Ramos (cell line): ENCODE data around the gene NEO1.

ENCODE experiments used
- in situ Hi-C: fragments of 300-500 bp; cut with MboI; formaldehyde crosslinking; loops from one replicate; pipeline ENCODE4 v1.14.3; 2022; ENCODE audit warnings: low sequenced_read_pairs; ENCODE audit not compliant: unreplicated experiment

NEO1 gene

DNA sequence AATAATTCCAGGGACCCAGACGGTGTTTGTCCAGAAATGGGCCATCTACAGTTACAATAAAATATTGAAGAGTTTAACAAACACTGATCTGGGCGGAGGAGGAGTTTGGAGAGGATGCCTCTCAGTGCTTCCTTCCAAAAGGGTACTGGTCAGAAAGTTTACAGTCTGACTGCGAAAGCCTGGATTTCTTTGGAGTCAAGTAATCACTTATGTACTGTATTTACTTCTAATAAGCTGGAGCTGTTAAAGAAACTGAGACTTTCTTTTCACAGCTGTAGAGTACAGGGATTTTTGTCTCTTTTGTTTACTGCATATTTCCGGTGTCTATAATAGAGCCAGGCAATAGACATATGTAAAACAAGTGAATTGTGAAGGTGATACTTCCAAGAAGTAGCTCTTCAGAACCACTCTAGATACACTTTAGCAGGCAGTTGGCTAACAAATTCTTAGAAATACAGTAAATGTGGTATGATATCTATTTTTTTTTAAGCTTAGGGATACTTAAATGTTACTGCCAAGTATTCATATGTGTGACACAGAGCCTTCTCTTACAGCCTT, 22.1 kb upstream of the NEO1 start:
- in situ Hi-C loops, result no loop called here

- in situ Hi-C loops, result no loop called here
Observed at GRCh38 chr15:73031648-73032047, 20.6 kb upstream of the NEO1 start.

DNA sequence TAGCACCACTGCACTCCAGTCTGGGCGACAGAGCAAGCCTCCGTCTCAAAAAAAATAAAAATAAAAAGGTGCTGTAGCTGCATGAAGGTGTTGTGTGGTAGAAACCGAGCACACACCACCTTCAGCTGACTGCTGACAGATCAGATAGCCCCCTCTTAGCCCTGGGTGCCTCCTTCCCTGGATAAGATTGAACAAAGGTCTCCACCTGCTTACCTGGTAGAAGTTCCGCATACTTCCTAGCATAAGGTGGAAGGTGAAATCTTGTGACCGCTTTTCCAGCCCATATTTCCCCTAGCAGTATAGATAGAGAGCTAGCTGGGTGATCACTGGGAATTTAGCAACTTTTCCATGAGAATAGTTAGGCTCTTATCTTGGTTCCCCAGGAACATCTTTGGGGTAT, 18.7 kb upstream of the NEO1 start:
- in situ Hi-C loops, result no loop called here

GRCh38 chr15:73034221-73034620, 18.0 kb upstream of the NEO1 start:
- in situ Hi-C loops, result no loop called here

- in situ Hi-C loops, result no loop called here
Observed at GRCh38 chr15:73035221-73035620, 17.0 kb upstream of the NEO1 start.

- in situ Hi-C loops, result no loop called here
Observed at GRCh38 chr15:73038220-73038619, 14.0 kb upstream of the NEO1 start.

DNA sequence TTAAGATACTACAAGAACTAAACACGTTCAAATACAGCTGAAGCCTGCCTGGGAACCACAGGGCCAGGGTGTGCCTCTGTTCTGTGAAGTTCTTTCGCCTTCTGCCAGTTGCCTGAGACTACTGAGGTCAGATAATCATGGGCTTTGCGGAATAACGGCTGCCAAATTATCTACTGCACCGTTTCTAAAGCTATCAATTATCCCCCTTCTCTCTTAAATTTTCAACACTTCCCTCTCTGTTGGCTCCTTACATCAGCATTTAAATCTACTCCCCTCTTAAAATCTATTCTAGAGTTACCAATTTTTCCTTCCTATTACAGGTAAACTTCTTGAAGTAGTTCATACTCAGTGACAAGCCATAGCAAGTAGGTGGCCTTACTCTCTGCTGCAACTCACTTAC, 6.2 kb upstream of the NEO1 start:
- in situ Hi-C loops, result no loop called here

DNA sequence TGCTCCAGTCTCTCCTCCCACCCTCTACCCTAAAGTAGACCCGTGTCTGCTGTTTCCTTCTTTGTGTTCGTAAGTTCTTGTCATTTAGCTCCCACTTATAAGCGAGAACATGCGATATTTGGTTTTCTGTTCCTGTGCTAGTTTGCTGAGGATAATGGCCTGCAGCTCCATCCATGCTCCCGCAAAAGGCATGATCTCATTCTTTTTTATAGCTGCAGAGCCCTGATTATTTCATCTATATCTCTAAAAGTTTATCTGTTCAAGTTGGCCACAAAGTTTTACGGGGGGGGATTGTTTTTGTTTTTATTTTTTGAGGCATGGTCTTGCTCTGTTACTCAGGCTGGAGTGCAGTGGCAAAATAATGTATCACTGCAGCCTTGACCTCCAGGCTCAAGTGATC, 4.4 kb upstream of the NEO1 start:
- in situ Hi-C loops, result no loop called here

- in situ Hi-C loops, result no loop called here
Observed at GRCh38 chr15:73048624-73049295, 3.5 kb upstream of the NEO1 start.

DNA sequence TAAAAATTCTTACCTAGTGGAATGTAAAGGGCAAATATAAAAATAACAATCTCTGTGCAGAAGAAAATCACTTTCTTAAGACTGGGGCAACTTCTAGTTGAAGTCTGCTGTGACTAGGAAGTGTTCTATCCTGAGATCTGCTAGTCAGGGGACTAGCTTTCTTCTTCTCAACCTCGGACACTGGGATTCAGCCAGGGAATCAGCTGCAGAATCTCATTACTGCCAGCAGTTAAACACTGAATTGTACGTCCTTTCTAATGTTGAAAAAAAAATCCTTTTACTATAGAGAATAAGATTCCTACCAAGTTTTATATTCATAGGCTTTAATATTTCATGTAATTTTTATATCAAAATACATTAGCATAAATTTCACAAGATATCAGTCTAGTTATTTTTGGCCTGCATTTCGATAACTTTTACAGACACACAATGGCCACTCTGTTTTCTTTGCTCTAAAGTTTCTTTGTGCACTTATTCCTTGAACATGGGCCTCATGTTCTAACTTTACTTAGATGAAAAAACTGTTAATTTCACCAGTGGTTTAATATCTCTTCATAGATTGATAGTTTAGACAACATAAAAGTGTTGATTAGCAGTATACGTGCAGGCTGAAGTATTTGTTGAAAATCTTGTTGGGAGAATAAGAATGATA, 2.6 kb upstream of the NEO1 start:
- in situ Hi-C loops, result no loop called here

- in situ Hi-C loops, result no loop called here
Observed at GRCh38 chr15:73050561-73051295, 1.5 kb upstream of the NEO1 start.

GRCh38 chr15:73051391-73051806, 864 bp upstream of the NEO1 start:
- in situ Hi-C loops, result no loop called here

DNA sequence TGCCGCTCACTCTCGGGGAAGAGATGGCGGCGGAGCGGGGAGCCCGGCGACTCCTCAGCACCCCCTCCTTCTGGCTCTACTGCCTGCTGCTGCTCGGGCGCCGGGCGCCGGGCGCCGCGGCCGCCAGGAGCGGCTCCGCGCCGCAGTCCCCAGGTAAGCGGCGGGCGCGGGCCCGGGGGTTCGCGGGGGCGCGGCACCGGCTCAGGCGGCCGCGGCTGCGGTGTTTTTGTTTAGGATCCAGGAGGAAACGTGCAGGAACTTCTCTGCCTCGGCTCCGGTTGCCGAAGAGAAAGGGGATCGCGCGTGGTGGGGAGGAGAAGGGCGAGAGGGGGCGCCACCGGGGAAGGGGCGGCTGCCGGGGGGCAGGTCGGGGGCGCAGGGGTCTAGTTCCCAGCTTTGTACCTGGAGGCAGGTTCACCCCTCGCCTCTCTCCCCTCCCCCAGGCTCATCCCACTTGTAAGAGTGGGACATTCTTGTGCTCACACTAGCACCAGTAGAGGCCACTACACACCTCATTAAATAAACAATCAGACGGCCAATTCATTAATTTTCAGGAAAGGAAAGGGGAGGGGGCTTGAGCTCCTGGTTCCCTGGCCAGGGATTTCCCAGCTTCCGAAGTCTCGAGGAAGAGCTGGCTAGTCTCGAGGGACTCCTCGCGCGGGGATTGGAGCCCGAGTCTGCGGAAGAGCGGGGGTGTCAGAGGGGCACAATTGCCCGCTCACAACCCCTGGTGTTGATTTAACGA, 562 bp downstream of the NEO1 start:
- in situ Hi-C loops, result no loop called here

DNA sequence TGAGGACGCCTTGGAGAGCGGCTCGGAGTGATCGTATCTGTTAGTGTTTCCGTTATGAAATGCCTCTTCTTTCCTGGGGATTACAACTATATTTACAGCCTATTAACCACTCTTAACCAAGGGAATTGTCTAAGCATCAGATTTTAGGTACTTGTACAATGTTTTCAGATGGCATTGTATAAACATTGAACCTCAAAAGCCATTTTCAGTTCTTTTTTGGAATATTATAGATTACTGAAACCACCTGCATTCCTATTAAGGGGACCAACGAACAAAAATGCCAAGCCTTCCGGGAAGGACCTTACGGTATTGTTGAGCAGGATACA, 1.1 kb downstream of the NEO1 start:
- in situ Hi-C loops, result no loop called here

DNA sequence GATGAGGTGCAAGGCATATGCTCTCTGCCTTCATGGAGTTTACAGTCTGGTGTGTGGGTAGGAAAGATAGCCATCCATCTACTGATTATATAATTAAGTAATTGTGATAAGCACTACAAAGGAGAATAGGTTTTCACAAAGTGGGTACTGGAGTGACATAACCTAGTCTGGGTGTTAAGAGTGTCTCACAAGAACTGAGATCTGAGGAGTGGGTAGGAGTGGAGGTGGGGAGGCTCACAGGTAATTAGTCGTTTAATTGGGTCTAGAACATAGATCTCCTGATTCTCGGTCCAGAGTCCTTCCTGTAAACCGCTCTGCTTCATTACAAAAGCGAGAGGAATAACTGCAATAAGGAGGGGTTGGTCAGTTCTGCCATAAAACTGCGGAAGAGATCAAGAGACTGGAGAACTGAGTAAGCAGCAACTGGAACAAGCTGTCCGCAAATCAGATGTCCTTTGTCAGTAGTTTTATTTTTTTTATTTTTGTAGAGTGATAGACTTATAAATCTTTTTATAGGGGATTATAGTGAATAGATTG, 2.2 kb downstream of the NEO1 start:
- in situ Hi-C loops, result no loop called here

- in situ Hi-C loops, result no loop called here
Observed at GRCh38 chr15:73056460-73056859, 4.2 kb downstream of the NEO1 start.

DNA sequence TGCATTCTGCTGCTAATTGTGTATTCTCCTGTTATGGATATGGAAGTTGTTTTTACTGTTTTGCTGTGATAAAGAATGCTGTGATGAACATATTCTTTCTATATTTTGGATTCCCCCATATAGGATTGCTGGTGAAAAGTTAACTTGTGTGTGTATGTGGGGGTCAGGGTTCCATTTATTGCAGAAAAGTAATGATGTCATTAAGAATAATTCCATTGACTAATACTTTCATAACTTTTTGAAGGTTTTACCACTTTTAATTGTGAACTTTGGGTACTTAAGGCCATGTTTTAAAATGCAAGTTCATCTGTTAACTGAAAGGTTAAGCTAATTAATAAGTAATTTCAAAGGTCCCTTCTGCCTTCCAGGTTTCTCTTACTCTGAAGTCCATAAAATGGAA, 6.2 kb downstream of the NEO1 start:
- in situ Hi-C loops, result no loop called here

DNA sequence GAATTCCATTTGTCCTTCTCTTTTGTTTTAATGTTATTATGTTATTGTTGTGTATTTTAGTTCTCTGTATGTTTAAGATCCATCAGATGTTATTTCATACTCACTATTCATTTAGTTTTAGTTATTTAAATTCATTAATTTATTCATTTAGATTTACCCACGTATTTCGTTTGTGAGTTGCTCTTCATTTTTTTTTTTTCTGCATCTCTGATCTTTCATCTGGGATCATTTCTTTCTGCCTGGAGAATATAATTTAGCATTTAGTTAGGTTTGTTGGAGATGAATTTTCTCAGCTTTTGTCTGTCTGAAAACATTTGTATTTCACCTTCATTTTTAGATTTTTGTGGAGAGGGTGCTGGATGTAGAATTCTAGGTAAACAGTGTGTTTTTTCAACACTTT, 12.9 kb downstream of the NEO1 start:
- in situ Hi-C loops, result no loop called here

DNA sequence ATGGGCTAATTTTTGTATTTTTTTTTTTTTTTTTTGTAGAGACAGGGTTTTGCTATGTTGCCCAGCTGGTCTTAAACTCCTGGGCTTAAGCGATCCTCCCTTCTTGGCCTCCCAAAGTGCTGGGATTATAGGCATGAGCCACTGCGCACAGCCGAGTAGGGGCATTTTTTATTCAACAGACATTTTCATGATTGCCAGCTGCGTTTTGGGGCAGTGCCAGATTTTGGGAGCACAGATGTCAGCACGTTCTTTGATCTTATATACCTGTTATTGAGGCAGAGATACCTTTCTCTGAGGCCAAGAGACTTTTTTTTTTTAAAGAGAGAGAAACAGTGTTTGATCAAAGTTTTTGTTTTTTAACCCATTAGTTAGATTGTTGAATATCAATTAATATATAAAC, 16.8 kb downstream of the NEO1 start:
- in situ Hi-C loops, result no loop called here

DNA sequence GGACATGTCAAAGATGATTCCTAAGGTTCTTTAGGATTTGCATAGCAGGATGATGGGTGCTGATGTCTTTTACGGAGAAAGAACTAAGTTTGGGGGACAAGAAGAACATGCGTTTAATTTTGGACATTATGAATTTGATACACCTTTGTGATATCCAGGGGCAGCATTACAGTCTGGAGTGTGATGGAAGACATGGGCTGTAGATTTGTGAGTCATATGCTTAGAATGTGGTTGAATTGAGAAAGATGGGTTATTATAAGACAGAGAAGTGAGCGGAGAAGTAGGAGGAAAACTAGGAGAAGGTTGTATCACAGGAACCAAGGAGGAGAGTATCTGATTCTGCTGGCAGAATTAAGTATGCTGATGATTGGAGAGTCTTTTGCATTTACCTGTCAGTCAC, 20.6 kb downstream of the NEO1 start:
- in situ Hi-C loops, result loop anchor here (10.0 kb wide), 1 partner anchor 348 kb away; no protein-coding TSS in a partner anchor
